GM21528 (cell line): ENCODE measurements around the gene MRPS14.
"Not testable (repeated sequence)": the region's sequence is repeated elsewhere in the genome, so short reads cannot be mapped to it uniquely, and the experiment has no call there.

ENCODE experiments used
- ATAC-seq: cut with Tn5 transposase; IDR thresholded peaks from one replicate; pipeline ENCODE4 v1.9.1; 2021; ENCODE audit warnings: mild to moderate bottlenecking, moderate library complexity; ENCODE audit not compliant: unreplicated experiment, low FRiP score

Gene MRPS14

GRCh38 chr1:175023043-175023921 lies at the start of gene MRPS14:
MRPS14 (minus strand) TSS chr1:175023425; CDS start chr1:175023408, 17 bp downstream.
- ATAC-seq, result peak; percentile 91

- ATAC-seq, result no peak
Measured at GRCh38 chr1:175072099-175072951, 49.1 kb upstream of the MRPS14 start.

- no peak for ATAC-seq
Measured at GRCh38 chr1:175071276-175071943, 48.2 kb upstream of the MRPS14 start.

- ATAC-seq, result no peak
Measured at GRCh38 chr1:175070818-175071217, 47.6 kb upstream of the MRPS14 start.

GRCh38 chr1:175067362-175068106 lies 44.3 kb upstream of the MRPS14 start, which contains the start of gene TNN:
TNN (plus strand) TSS chr1:175067833; CDS start chr1:175077419, 9,586 bp downstream.
- ATAC-seq, result no peak

GRCh38 chr1:175062858-175063257 lies 39.6 kb upstream of the MRPS14 start:
- no peak for ATAC-seq

GRCh38 chr1:175062339-175062738 lies 39.1 kb upstream of the MRPS14 start:
- no peak for ATAC-seq

- no peak for ATAC-seq
Measured at GRCh38 chr1:175054736-175055135, 31.5 kb upstream of the MRPS14 start.

GRCh38 chr1:175050992-175051391 lies 27.8 kb upstream of the MRPS14 start:
- no peak for ATAC-seq

- ATAC-seq, result no peak
Measured at GRCh38 chr1:175045519-175045918, 22.3 kb upstream of the MRPS14 start.

GRCh38 chr1:175045097-175045496 lies 21.9 kb upstream of the MRPS14 start:
- ATAC-seq, result no peak

- not testable (repeated sequence) for ATAC-seq
Measured at GRCh38 chr1:175044591-175044990, 21.4 kb upstream of the MRPS14 start.

- no peak for ATAC-seq
Measured at GRCh38 chr1:175043824-175044223, 20.6 kb upstream of the MRPS14 start.

- no peak for ATAC-seq
Measured at GRCh38 chr1:175042650-175043049, 19.4 kb upstream of the MRPS14 start.

GRCh38 chr1:175040324-175040879 lies 17.2 kb upstream of the MRPS14 start:
- no peak for ATAC-seq

- no peak for ATAC-seq
Measured at GRCh38 chr1:175037416-175037815, 14.2 kb upstream of the MRPS14 start.

GRCh38 chr1:175036476-175036875 lies 13.3 kb upstream of the MRPS14 start:
- no peak for ATAC-seq

GRCh38 chr1:175035865-175036264 lies 12.6 kb upstream of the MRPS14 start:
- no peak for ATAC-seq

- ATAC-seq, result no peak
Measured at GRCh38 chr1:175034775-175035174, 11.6 kb upstream of the MRPS14 start.

GRCh38 chr1:175033953-175034352 lies 10.7 kb upstream of the MRPS14 start:
- no peak for ATAC-seq
